ENCODE measurements around the gene CTCFL.
"Not testable (repeated sequence)": the region's sequence is repeated elsewhere in the genome, so short reads cannot be mapped to it uniquely, and the experiment has no call there.

DNA sequence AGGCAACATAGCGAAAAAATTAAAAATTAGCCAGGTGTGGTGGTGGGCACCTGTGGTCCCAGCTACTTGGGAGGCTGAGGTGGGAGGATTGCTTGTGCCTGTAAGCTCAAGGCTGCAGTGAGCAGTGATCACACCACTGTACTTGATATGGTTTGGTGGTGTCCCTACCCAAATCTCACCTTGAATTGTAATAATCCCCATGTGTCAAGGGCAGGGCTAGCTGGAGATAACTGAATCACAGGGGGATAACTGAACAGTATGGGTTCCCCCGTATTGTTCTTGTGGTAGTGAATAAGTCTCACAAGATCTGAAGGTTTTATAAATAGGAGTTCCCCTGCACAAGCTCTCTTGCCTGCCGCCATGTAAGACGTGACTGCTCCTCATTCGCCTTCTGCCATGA lies 52.5 kb downstream of the CTCFL start:
- TF ChIP-seq EZH2 (IDR thresholded peaks at IDR 0.05; ENCODE audit: insufficient read depth, poor library complexity, severe bottlenecking); EZH2phosphoT487 (IDR thresholded peaks at IDR 0.05; ENCODE audit: insufficient read depth, low read depth): not testable (repeated sequence)

All from GM23248 (cell line).